H1 (cell line): ENCODE data around the gene IL36A. TPM values are rescaled to one million over a fixed set of nuclear protein-coding genes. Genes with fewer than 3 reads are reported as not detected.

Experiments used
- CTCF ChIA-PET: fragments of 300-600 bp; sonication (Branson Sonifier 250); formaldehyde crosslinking; loops from one replicate; lab custom pipeline; 2021; ENCODE audit not compliant: partially characterized antibody; lab: Charles Lee
- POLR2A ChIA-PET: fragments of 300-600 bp; sonication (Branson Sonifier 250); formaldehyde crosslinking; loops from one replicate; lab custom pipeline; 2021; ENCODE audit warnings: inconsistent platforms; ENCODE audit not compliant: partially characterized antibody; lab: Charles Lee
- DNase-seq, 2 experiments: peaks; one replicate each; pipeline versions ENCODE4 v3.0.0 to v3.0.0-alpha.2; 2010 to 2022; ENCODE audit warnings: low spot score in 2 of 2, low read depth in 1 of 2, mixed read lengths in 1 of 2
- FAIRE-seq: peaks from 2 replicates; lab custom pipeline; 2011; peaks lifted over from hg19 to GRCh38; lab: Jason Lieb, UNC
- H2AFZ ChIP-seq: 2 replicates; pipeline ENCODE4 v1.8.1; 2012; ENCODE audit warnings: low read length, inconsistent platforms
- H2AK5ac ChIP-seq: 2 replicates; pipeline ENCODE4 v1.6.1; 2013; ENCODE audit warnings: low read depth, low read length
- H2BK120ac ChIP-seq: replicated peaks from 2 replicates; pipeline ENCODE3; 2013; ENCODE audit warnings: low read depth, low read length, inconsistent platforms
- H2BK12ac ChIP-seq: 2 replicates; pipeline ENCODE4 v1.6.1; 2013; ENCODE audit warnings: low read depth, low read length
- H2BK15ac ChIP-seq: 2 replicates; pipeline ENCODE4 v1.6.1; 2013; ENCODE audit warnings: low read length
- H2BK20ac ChIP-seq: 2 replicates; pipeline ENCODE4 v1.6.1; 2013; ENCODE audit warnings: low read length
- H2BK5ac ChIP-seq: 2 replicates; pipeline ENCODE4 v1.6.1; 2013; ENCODE audit warnings: low read depth, low read length
- H3K14ac ChIP-seq: 2 replicates; pipeline ENCODE4 v1.6.1; 2013; ENCODE audit warnings: inconsistent platforms; ENCODE audit not compliant: insufficient read length
- H3K18ac ChIP-seq: 2 replicates; pipeline ENCODE4 v1.6.1; 2013; ENCODE audit warnings: low read length; ENCODE audit errors: extremely low read depth
- H3K23ac ChIP-seq: 2 replicates; pipeline ENCODE4 v1.6.1; 2013; ENCODE audit warnings: inconsistent platforms; ENCODE audit not compliant: insufficient read length
- H3K23me2 ChIP-seq: 2 replicates; pipeline ENCODE4 v1.6.1; 2013; ENCODE audit warnings: low read depth, low read length
- H3K27ac ChIP-seq: 2 replicates; pipeline ENCODE4 v1.6.1; 2011; ENCODE audit warnings: low read depth, low read length, inconsistent platforms
- H3K27me3 ChIP-seq, 4 experiments: replicated peaks in 1 of 4; 1 replicate in 1 of 4; 2 replicates in 3 of 4; pipeline versions ENCODE4 v1.6.1 to v1.8.1; 2011 to 2013; ENCODE audit warnings: low read length in 3 of 4, mild to moderate bottlenecking in 3 of 4, inconsistent platforms in 2 of 4, mixed read lengths in 2 of 4, moderate library complexity in 1 of 4; ENCODE audit not compliant: control insufficient read depth in 3 of 4, insufficient read depth in 3 of 4; ENCODE audit errors: extremely low read depth in 1 of 4
- H3K36me3 ChIP-seq, 4 experiments: 2 replicates each; pipeline versions ENCODE4 v1.6.1 to v1.8.1; 2011 to 2013; ENCODE audit warnings: mild to moderate bottlenecking in 4 of 4, low read length in 3 of 4, moderate library complexity in 2 of 4, control low read depth in 1 of 4, inconsistent platforms in 1 of 4; ENCODE audit not compliant: insufficient read depth in 4 of 4, control insufficient read depth in 2 of 4
- H3K4ac ChIP-seq: replicated peaks from 2 replicates; pipeline ENCODE3; 2013; ENCODE audit warnings: low read length, low read depth, mixed read lengths, inconsistent platforms; ENCODE audit not compliant: insufficient read length
- H3K4me1 ChIP-seq, 4 experiments: replicated peaks in 1 of 4; 1 replicate in 1 of 4; 2 replicates in 3 of 4; pipeline versions ENCODE4 v1.6.1 to v1.8.1; 2011 to 2013; ENCODE audit warnings: low read length in 3 of 4, inconsistent platforms in 2 of 4, mixed read lengths in 1 of 4; ENCODE audit not compliant: insufficient read depth in 4 of 4, control insufficient read depth in 3 of 4
- H3K4me2 ChIP-seq, 2 experiments: 2 replicates each; pipeline versions ENCODE4 v1.6.1 to v1.8.1; 2011 to 2013; ENCODE audit warnings: low read depth in 2 of 2, low read length in 2 of 2, control low read depth in 1 of 2, inconsistent platforms in 1 of 2, mild to moderate bottlenecking in 1 of 2; ENCODE audit not compliant: insufficient read depth in 1 of 2
- H3K4me3 ChIP-seq, 4 experiments: fragments of 200-600, 300-600 bp in 1 of 4; sonication (generic), shearing (Covaris generic), sonication (Bioruptor Twin) in 1 of 4; 2 replicates each; pipeline versions ENCODE4 v1.5.1 to v1.8.1; 2011 to 2016; ENCODE audit warnings: low read length in 4 of 4, low read depth in 3 of 4, control low read depth in 2 of 4, inconsistent platforms in 2 of 4, mild to moderate bottlenecking in 2 of 4, mixed read lengths in 1 of 4, moderate library complexity in 1 of 4; ENCODE audit not compliant: insufficient read depth in 2 of 4; ENCODE audit errors: extremely low read depth in 1 of 4
- H3K56ac ChIP-seq: replicated peaks from 2 replicates; pipeline ENCODE3; 2013; ENCODE audit warnings: low read depth, mild to moderate bottlenecking, mixed read lengths, low read length, inconsistent platforms; ENCODE audit not compliant: insufficient read length
- H3K79me1 ChIP-seq: 2 replicates; pipeline ENCODE4 v1.6.1; 2013; ENCODE audit warnings: low read depth, low read length, control low read depth
- H3K79me2 ChIP-seq, 2 experiments: 2 replicates each; pipeline versions ENCODE4 v1.6.1 to v1.8.1; 2012 to 2013; ENCODE audit warnings: low read length in 2 of 2, mild to moderate bottlenecking in 2 of 2, inconsistent platforms in 1 of 2; ENCODE audit not compliant: insufficient read depth in 2 of 2, control insufficient read depth in 1 of 2
- H3K9ac ChIP-seq, 4 experiments: replicated peaks in 1 of 4; 1 replicate in 1 of 4; 2 replicates in 3 of 4; pipeline versions ENCODE4 v1.6.1 to v1.8.1; 2011 to 2013; ENCODE audit warnings: low read depth in 3 of 4, low read length in 3 of 4, control low read depth in 2 of 4, mild to moderate bottlenecking in 2 of 4, moderate library complexity in 2 of 4, inconsistent platforms in 1 of 4; ENCODE audit errors: extremely low read depth in 1 of 4
- H3K9me3 ChIP-seq, 2 experiments: 2 replicates each; pipeline versions ENCODE4 v1.6.1 to v1.8.1; 2012 to 2013; ENCODE audit warnings: mild to moderate bottlenecking in 2 of 2, moderate library complexity in 2 of 2, control low read depth in 1 of 2, inconsistent platforms in 1 of 2, low read depth in 1 of 2, low read length in 1 of 2, mixed read lengths in 1 of 2; ENCODE audit not compliant: insufficient read depth in 2 of 2
- H4K20me1 ChIP-seq, 2 experiments: replicated peaks in 1 of 2; 2 replicates each; pipeline versions ENCODE3 to v1.8.1; 2011 to 2013; ENCODE audit warnings: inconsistent platforms in 2 of 2, low read length in 2 of 2, mild to moderate bottlenecking in 1 of 2; ENCODE audit not compliant: insufficient read depth in 2 of 2, control insufficient read depth in 1 of 2
- H4K5ac ChIP-seq: 2 replicates; pipeline ENCODE4 v1.6.1; 2013; ENCODE audit warnings: low read length, low read depth, mixed read lengths, inconsistent platforms; ENCODE audit not compliant: insufficient read length
- H4K8ac ChIP-seq: 2 replicates; pipeline ENCODE4 v1.8.0; 2013; ENCODE audit warnings: mild to moderate bottlenecking, moderate library complexity, low read length, inconsistent platforms; ENCODE audit not compliant: insufficient read depth; ENCODE audit errors: extremely low read depth
- H4K91ac ChIP-seq: replicated peaks from 2 replicates; pipeline ENCODE3; 2013; ENCODE audit warnings: low read length, mixed read lengths, inconsistent platforms; ENCODE audit not compliant: insufficient read length
- SP2 ChIP-seq: IDR thresholded peaks from 2 replicates; pipeline ENCODE4 v1.6.1; 2012; ENCODE audit warnings: mild to moderate bottlenecking, low read length, inconsistent platforms
- WGBS, 2 experiments: shearing (Covaris generic) in 1 of 2; methylation state at CpG; one replicate each; pipeline versions ENCODE4 v1.1.6 to v1.1.7; 2013 to 2015; ENCODE audit warnings: low lambda C conversion rate in 2 of 2, mixed read lengths in 2 of 2, inconsistent platforms in 1 of 2, low coverage in 1 of 2, missing lambda C conversion rate in 1 of 2; ENCODE audit not compliant: insufficient replicate concordance in 2 of 2, insufficient coverage in 1 of 2, insufficient read length in 1 of 2; ENCODE audit errors: extremely low coverage in 1 of 2, missing lambda C conversion rate in 1 of 2; 5-methylcytosine and 5-hydroxymethylcytosine counted together
- polyA plus RNA-seq, 7 experiments: library from polyadenylated mRNA; depleted of rRNA in 3 of 7; stranded (reverse) in 5 of 7; unstranded in 2 of 7; fragments of >200 nt in 5 of 7; fragments of 200-250 nt in 2 of 7; gene quantifications; 1 replicate in 5 of 7; 2 replicates in 1 of 7; 4 replicates in 1 of 7; pipeline versions ENCODE4 v1.2.1 to v1.2.3, GENCODE V29; 2011 to 2013; ENCODE audit warnings: missing spikeins in 2 of 7, mixed read lengths in 2 of 7
- total RNA-seq: library from RNA; stranded (reverse); fragmentation: NEBNext Ultra II Directional; extraction: Animal tissue kit (Norgen Biotek cat#: 25700); gene quantifications from 2 replicates; pipeline ENCODE4 v1.2.1, GENCODE V29; 2021

The IL36A gene
- total and polyA plus RNA-seq, 2 of the 8 experiments (the other 6 are each of a cell fraction or from before 2014, with no cell fraction given), result not detected

DNA sequence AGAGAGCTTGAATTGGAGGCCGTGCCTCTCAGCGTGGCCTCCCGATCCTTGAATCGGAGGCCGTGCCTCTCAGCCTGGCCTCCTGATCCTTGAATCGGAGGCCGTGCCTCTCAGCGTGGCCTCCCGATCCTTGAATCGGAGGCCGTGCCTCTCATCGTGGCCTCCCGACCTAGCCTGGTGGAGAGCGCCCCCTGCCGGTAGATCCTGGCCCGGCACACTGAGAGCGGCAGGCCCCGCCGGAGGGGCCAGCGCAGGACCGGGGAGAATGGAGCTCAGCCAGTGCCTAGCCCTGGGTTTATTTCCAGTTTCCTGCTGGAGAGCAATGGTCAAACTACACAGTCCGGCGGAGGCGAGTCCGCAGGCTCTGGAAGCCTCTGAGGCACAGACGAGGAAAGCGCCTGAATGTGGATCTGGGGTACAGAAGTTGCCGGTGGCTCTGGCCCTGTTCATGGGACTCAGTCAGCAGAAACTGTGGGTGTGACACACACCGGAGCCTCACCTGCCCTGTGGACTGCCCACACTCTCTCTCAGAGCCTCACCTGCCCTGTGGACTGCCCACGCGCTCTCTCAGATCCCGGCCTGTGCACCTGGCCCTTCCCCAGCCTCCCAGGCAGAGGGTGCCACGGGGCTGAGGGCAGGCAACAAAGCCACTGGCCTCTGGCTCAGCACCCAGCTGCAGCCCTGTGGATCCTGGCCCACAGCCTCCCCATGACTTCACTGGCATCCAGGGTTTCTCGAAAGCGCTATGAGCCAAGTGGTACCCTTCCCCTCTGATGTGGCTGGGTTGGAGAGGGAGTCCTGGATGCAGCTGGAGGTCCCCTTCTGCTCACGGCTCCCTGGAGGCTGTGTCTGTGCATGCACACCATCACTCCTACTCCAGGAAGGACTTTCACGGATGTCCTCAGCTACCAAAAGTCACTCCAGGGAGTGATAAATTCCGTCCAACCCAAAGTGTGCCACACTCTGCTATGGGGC, 45.9 kb downstream of the IL36A start:
- no peaks in the 10 kb centered on the region for H3K79me1 ChIP-seq
- ChIA-PET CTCF (no interaction called here), POLR2A (no interaction called here)
- no peak overlapping the region for H2AFZ ChIP-seq
- H4K5ac ChIP-seq, result no peak overlapping the region
- H3K23me2 ChIP-seq, result no peaks in the 10 kb centered on the region
- H3K9me3 ChIP-seq, result peaks cover 24 to 33% of the 10 kb centered on the region in 2 experiments
- no peak overlapping the region for H3K27ac ChIP-seq
- H4K8ac ChIP-seq, result no peak overlapping the region
- no peaks in the 10 kb centered on the region for H3K36me3 ChIP-seq
- no peak overlapping the region for H4K91ac ChIP-seq
- DNase-seq, result no peak
- no peak overlapping the region for H3K14ac ChIP-seq
- H3K18ac ChIP-seq, result no peak overlapping the region
- no peak overlapping the region for H3K23ac ChIP-seq
- 89% methylated on average over 26 of the region's 38 CpGs; no CpG with 5 or more reads in 1 of the 2 experiments for WGBS, 2 experiments
- no peak overlapping the region for H2BK20ac ChIP-seq
- H2BK120ac ChIP-seq, result no peak overlapping the region
- H2BK5ac ChIP-seq, result no peak overlapping the region
- H2BK15ac ChIP-seq, result no peak overlapping the region
- H3K27me3 ChIP-seq, result no peaks in the 10 kb centered on the region
- FAIRE-seq, result no peak
- no peak overlapping the region for H3K56ac ChIP-seq
- H2AK5ac ChIP-seq, result no peak overlapping the region
- no peak for TF ChIP-seq SP2
- no peak overlapping the region for H2BK12ac ChIP-seq
- H3K4me2 ChIP-seq, result no peak overlapping the region
- no peaks in the 10 kb centered on the region for H4K20me1 ChIP-seq
- H3K9ac ChIP-seq, result no peak overlapping the region
- no peaks in the 10 kb centered on the region for H3K4me1 ChIP-seq
- H3K4ac ChIP-seq, result no peak overlapping the region
- H3K79me2 ChIP-seq, result no peaks in the 10 kb centered on the region
- H3K4me3 ChIP-seq, result no peak overlapping the region
